ENCODE measurements around the gene TGFBR3.

DNA sequence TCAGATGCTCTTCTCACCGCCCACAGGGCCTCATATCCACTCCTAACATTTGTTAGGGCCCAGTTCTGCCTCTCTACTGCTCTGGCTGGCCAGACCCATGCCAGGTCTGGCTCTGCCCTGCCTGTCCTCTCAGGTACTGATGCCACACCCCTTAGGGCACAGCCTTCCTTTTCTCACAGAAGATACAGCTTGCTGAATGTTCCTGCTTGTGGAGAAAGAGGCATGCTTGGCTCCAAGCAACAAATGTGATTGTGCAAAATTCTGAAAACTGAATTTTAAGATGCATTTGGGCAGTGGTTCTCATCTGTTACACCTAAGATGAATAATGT lies 178.1 kb downstream of the TGFBR3 start:
- TF ChIP-seq, protein P1, sequence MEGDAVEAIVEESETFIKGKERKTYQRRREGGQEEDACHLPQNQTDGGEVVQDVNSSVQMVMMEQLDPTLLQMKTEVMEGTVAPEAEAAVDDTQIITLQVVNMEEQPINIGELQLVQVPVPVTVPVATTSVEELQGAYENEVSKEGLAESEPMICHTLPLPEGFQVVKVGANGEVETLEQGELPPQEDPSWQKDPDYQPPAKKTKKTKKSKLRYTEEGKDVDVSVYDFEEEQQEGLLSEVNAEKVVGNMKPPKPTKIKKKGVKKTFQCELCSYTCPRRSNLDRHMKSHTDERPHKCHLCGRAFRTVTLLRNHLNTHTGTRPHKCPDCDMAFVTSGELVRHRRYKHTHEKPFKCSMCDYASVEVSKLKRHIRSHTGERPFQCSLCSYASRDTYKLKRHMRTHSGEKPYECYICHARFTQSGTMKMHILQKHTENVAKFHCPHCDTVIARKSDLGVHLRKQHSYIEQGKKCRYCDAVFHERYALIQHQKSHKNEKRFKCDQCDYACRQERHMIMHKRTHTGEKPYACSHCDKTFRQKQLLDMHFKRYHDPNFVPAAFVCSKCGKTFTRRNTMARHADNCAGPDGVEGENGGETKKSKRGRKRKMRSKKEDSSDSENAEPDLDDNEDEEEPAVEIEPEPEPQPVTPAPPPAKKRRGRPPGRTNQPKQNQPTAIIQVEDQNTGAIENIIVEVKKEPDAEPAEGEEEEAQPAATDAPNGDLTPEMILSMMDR (IDR thresholded peaks at IDR 0.05): no peak
- TF ChIP-seq POLR2A (IDR thresholded peaks at IDR 0.05): no peak
- TF ChIP-seq EP300 (IDR thresholded peaks at IDR 0.05): no peak
- TF ChIP-seq POLR2AphosphoS5 (IDR thresholded peaks at IDR 0.05): no peak

All from stomach (tissue), 4 donors.